CD4-positive, alpha-beta memory T cell (primary cell): ENCODE measurements around the gene SGCE. TPM values are rescaled to one million over a fixed set of nuclear protein-coding genes. Genes with fewer than 3 reads are reported as not detected.

ENCODE experiments used
- CTCF ChIA-PET: fragments of 350-600 bp; sonication (Branson Sonifier 250); formaldehyde crosslinking; loops from one replicate; lab custom pipeline; 2021; ENCODE audit warnings: inconsistent platforms; ENCODE audit not compliant: partially characterized antibody; lab: Charles Lee
- POLR2A ChIA-PET: fragments of 350-600 bp; sonication (Branson Sonifier 250); formaldehyde crosslinking; loops from one replicate; lab custom pipeline; 2021; ENCODE audit not compliant: partially characterized antibody; lab: Charles Lee
- DNase-seq, 5 donors: peaks; one replicate each; pipeline versions ENCODE4 v3.0.0 to v3.0.0-alpha.2; 2020 to 2022; ENCODE audit warnings: mixed read lengths in 1 of 5
- H3K27ac ChIP-seq: one replicate; pipeline ENCODE4 v1.7.0; 2013; ENCODE audit warnings: low read depth, low read length
- H3K27me3 ChIP-seq: 2 replicates; pipeline ENCODE4 v1.7.0; 2013; ENCODE audit warnings: mild to moderate bottlenecking, low read length, moderate library complexity; ENCODE audit not compliant: insufficient read depth
- H3K36me3 ChIP-seq: 2 replicates; pipeline ENCODE4 v1.7.0; 2013; ENCODE audit warnings: mild to moderate bottlenecking, low read length, moderate library complexity; ENCODE audit not compliant: insufficient read depth
- H3K4me1 ChIP-seq: 2 replicates; pipeline ENCODE4 v1.7.0; 2013; ENCODE audit warnings: mild to moderate bottlenecking, low read length, moderate library complexity; ENCODE audit not compliant: insufficient read depth
- H3K4me3 ChIP-seq, 2 donors: one replicate each; pipeline ENCODE4 v1.7.0; 2013; ENCODE audit warnings: low read length in 2 of 2, mild to moderate bottlenecking in 1 of 2
- H3K9me3 ChIP-seq, 2 donors: one replicate each; pipeline ENCODE4 v1.7.0; 2013; ENCODE audit warnings: low read length in 2 of 2, control low read depth in 1 of 2; ENCODE audit not compliant: control insufficient read depth in 1 of 2
- H3K27ac Mint-ChIP-seq, 7 donors: one replicate each; pipeline ENCODE4 v1.8.0; 2020 to 2021; ENCODE audit warnings: mixed read lengths in 7 of 7, mild to moderate bottlenecking in 6 of 7, inconsistent platforms in 3 of 7, moderate library complexity in 3 of 7
- H3K27me3 Mint-ChIP-seq, 2 donors: one replicate each; pipeline ENCODE4 v1.8.0; 2020 to 2021; ENCODE audit warnings: mixed read lengths in 2 of 2
- H3K36me3 Mint-ChIP-seq, 2 donors: one replicate each; pipeline ENCODE4 v1.8.0; 2020 to 2021; ENCODE audit warnings: mixed read lengths in 2 of 2, inconsistent platforms in 1 of 2, mild to moderate bottlenecking in 1 of 2
- H3K4me1 Mint-ChIP-seq, 4 donors: one replicate each; pipeline ENCODE4 v1.8.0; 2020 to 2021; ENCODE audit warnings: mixed read lengths in 4 of 4, mild to moderate bottlenecking in 1 of 4
- H3K4me3 Mint-ChIP-seq, 8 donors: one replicate each; pipeline ENCODE4 v1.8.0; 2020 to 2021; ENCODE audit warnings: mixed read lengths in 8 of 8, mild to moderate bottlenecking in 7 of 8, moderate library complexity in 6 of 8, inconsistent platforms in 3 of 8
- H3K9me3 Mint-ChIP-seq, 8 donors: one replicate each; pipeline ENCODE4 v1.8.0; 2020 to 2021; ENCODE audit warnings: mixed read lengths in 8 of 8, mild to moderate bottlenecking in 5 of 8, inconsistent platforms in 3 of 8, moderate library complexity in 1 of 8
- intact Hi-C: fragments of 100-400 bp; cut with micrococcal nuclease; formaldehyde crosslinking; loops from one replicate; pipeline ENCODE4 v1.15.1; 2023
- polyA plus RNA-seq, 2 donors: library from polyadenylated mRNA; unstranded; fragments of 300-500 nt; fragmentation: Illumina TruSeq; gene quantifications; one replicate each; pipeline ENCODE4 v1.2.3, GENCODE V29; 2021
- total RNA-seq, 2 experiments: library from RNA; stranded (reverse); gene quantifications; one replicate each; pipeline ENCODE4 v1.2.3, GENCODE V29; 2021

The SGCE gene
- total and polyA plus RNA-seq, 4 experiments from 2014 or later, result 0.32 to 2.2 (median 1.2) TPM

GRCh38 chr7:94650147-94651051, 5.5 kb downstream of the SGCE start:
- Histone ChIP-seq H3K27ac (no peak overlapping the region), H3K9me3 (no peaks in the 10 kb centered on the region), H3K4me1 (peaks cover 8% of the 10 kb centered on the region), H3K27me3 (peaks cover 30% of the 10 kb centered on the region), H3K4me3 (no peak overlapping the region), H3K36me3 (no peaks in the 10 kb centered on the region)
- ChIA-PET POLR2A (no interaction called here), CTCF (no interaction called here)
- DNase-seq, result no peak
- H3K36me3 Mint-ChIP-seq, result no peaks in the 10 kb centered on the region
- no peak overlapping the region for H3K4me3 Mint-ChIP-seq
- H3K4me1 Mint-ChIP-seq, result peaks cover 5 to 9% (median 7%) of the 10 kb centered on the region in 4 donors
- H3K27ac Mint-ChIP-seq, result no peak overlapping the region
- intact Hi-C loops, result loop anchor here (10.0 kb wide), 1 partner anchor 1846 kb away; no protein-coding TSS in a partner anchor
- peaks cover 0 to 5% (median 0%) of the 10 kb centered on the region in 8 donors for H3K9me3 Mint-ChIP-seq
- peaks cover 32 to 49% of the 10 kb centered on the region in 2 donors for H3K27me3 Mint-ChIP-seq

DNA sequence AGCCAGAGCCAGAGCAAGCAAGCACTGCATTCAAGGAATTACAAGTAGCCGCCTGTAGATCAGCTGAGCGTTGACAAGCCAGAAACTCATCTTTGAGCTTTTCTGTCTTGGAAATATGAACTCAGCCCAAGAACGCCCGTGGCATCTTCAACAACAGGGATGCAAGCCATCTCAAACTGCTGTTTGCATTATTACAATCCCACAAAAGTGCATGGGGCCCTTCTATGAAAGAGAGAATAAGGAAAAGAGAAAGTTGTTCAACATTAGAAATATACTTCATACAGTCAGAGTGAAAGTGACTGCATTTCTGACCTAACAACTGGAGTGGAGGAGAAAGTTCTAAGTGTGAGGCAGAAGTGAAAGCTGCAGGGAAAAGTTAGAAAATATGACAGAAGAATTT, 6.5 kb downstream of the SGCE start:
- H3K4me3 ChIP-seq, result no peak overlapping the region
- intact Hi-C loops, result no loop called here
- H3K27ac ChIP-seq, result no peak overlapping the region
- CTCF ChIA-PET, result no interaction called here
- peaks cover 33 to 45% of the 10 kb centered on the region in 2 donors for H3K27me3 Mint-ChIP-seq
- no peaks in the 10 kb centered on the region for H3K4me1 Mint-ChIP-seq
- peaks cover 0 to 5% (median 0%) of the 10 kb centered on the region in 8 donors for H3K9me3 Mint-ChIP-seq
- no peaks in the 10 kb centered on the region for H3K4me1 ChIP-seq
- H3K4me3 Mint-ChIP-seq, result no peak overlapping the region
- DNase-seq, result no peak
- POLR2A ChIA-PET, result no interaction called here
- H3K27ac Mint-ChIP-seq, result no peak overlapping the region
- no peaks in the 10 kb centered on the region for H3K9me3 ChIP-seq
- H3K27me3 ChIP-seq, result peaks cover 24% of the 10 kb centered on the region
- no peaks in the 10 kb centered on the region for H3K36me3 ChIP-seq
- H3K36me3 Mint-ChIP-seq, result no peaks in the 10 kb centered on the region

DNA sequence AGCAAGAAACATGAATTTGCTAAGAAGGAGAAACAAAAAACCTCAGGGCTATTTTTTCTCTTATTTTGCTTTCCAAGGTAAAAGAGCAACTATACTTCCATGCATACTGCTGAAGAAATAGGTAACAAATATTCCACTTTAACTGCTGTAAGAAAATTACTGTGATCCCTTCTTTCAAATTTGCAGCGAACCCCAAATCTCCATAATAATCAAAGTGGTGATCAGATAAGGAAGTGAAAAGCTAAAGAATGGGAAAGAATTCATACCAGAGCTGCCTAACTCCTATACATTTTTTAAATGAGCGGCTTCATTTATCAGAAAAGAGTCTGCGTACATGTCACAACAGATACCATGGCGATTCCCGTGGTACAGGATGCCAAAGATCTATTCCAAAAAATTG, 7.2 kb downstream of the SGCE start:
- no peaks in the 10 kb centered on the region for H3K9me3 ChIP-seq
- no peaks in the 10 kb centered on the region for H3K4me1 ChIP-seq
- DNase-seq, result no peak
- peaks cover 0 to 5% (median 0%) of the 10 kb centered on the region in 8 donors for H3K9me3 Mint-ChIP-seq
- intact Hi-C loops, result no loop called here
- no peak overlapping the region for H3K4me3 ChIP-seq
- no peaks in the 10 kb centered on the region for H3K4me1 Mint-ChIP-seq
- POLR2A ChIA-PET, result no interaction called here
- H3K27me3 ChIP-seq, result peaks cover 17% of the 10 kb centered on the region
- H3K36me3 Mint-ChIP-seq, result no peaks in the 10 kb centered on the region
- H3K36me3 ChIP-seq, result no peaks in the 10 kb centered on the region
- CTCF ChIA-PET, result no interaction called here
- no peak overlapping the region for H3K27ac ChIP-seq
- H3K4me3 Mint-ChIP-seq, result no peak overlapping the region
- H3K27me3 Mint-ChIP-seq, result peaks cover 36 to 46% of the 10 kb centered on the region in 2 donors
- no peak overlapping the region for H3K27ac Mint-ChIP-seq

DNA sequence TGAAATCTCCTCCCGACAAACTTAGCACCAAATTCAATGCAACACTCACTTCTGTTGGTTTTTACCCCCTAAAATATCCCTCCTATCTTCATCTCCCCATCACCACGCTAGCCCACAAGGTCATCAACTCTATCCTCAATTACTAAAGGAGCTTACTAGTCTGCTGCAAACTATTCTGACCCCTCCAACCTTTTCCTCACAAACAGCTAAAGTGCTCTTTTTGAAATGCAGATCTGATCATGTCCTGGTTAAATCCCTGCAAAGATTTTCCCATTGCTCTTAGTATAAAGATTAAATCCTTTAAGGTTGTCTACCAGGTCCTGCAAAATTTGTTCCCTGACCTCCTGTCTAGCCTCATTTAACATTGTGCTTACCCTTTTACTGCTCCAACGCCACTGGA, 8.6 kb downstream of the SGCE start:
- Histone ChIP-seq H3K27ac (no peak overlapping the region), H3K36me3 (no peaks in the 10 kb centered on the region), H3K4me1 (no peaks in the 10 kb centered on the region), H3K9me3 (no peaks in the 10 kb centered on the region), H3K4me3 (no peak overlapping the region), H3K27me3 (peaks cover 8% of the 10 kb centered on the region)
- no peaks in the 10 kb centered on the region for H3K36me3 Mint-ChIP-seq
- DNase-seq, result no peak
- intact Hi-C loops, result no loop called here
- H3K4me1 Mint-ChIP-seq, result no peaks in the 10 kb centered on the region
- no peak overlapping the region for H3K27ac Mint-ChIP-seq
- no peak overlapping the region for H3K4me3 Mint-ChIP-seq
- H3K9me3 Mint-ChIP-seq, result peaks cover 0 to 5% (median 0%) of the 10 kb centered on the region in 8 donors
- ChIA-PET CTCF (no interaction called here), POLR2A (no interaction called here)
- H3K27me3 Mint-ChIP-seq, result peaks cover 31 to 49% of the 10 kb centered on the region in 2 donors

- Mint-ChIP-seq H3K36me3 (no peaks in the 10 kb centered on the region), H3K4me3 (no peak overlapping the region), H3K27ac (no peak overlapping the region), H3K4me1 (no peaks in the 10 kb centered on the region), H3K9me3 (no peaks in the 10 kb centered on the region), H3K27me3 (peaks cover 18 to 37% of the 10 kb centered on the region in 2 donors)
- DNase-seq, result no peak
- no peak overlapping the region for H3K4me3 ChIP-seq
- H3K4me1 ChIP-seq, result no peaks in the 10 kb centered on the region
- H3K9me3 ChIP-seq, result no peaks in the 10 kb centered on the region
- H3K36me3 ChIP-seq, result no peaks in the 10 kb centered on the region
- ChIA-PET POLR2A (no interaction called here), CTCF (no interaction called here)
- no peaks in the 10 kb centered on the region for H3K27me3 ChIP-seq
- intact Hi-C loops, result no loop called here
- no peak overlapping the region for H3K27ac ChIP-seq
These were observed 12.0 kb downstream of the SGCE start for GRCh38 chr7:94643771-94644545.

- ChIA-PET POLR2A (no interaction called here), CTCF (interaction anchor here (1.0 kb wide), 1 partner anchor 193 kb away, joined by 3 read pairs; no protein-coding TSS in a partner anchor)
- intact Hi-C loops, result no loop called here
- Mint-ChIP-seq H3K27ac (no peak overlapping the region), H3K9me3 (no peaks in the 10 kb centered on the region), H3K4me3 (no peak overlapping the region), H3K36me3 (no peaks in the 10 kb centered on the region), H3K4me1 (no peaks in the 10 kb centered on the region), H3K27me3 (peaks cover 18 to 33% of the 10 kb centered on the region in 2 donors)
- Histone ChIP-seq H3K27ac (no peak overlapping the region), H3K36me3 (no peaks in the 10 kb centered on the region), H3K4me1 (no peaks in the 10 kb centered on the region), H3K27me3 (no peaks in the 10 kb centered on the region), H3K9me3 (no peaks in the 10 kb centered on the region), H3K4me3 (no peak overlapping the region)
- no peak for DNase-seq
These were observed 12.9 kb downstream of the SGCE start for GRCh38 chr7:94642838-94643653.
